ENCODE measurements around the gene LMLN. TPM values are rescaled to one million over a fixed set of nuclear protein-coding genes. Genes with fewer than 3 reads are reported as not detected.

LMLN gene
- total RNA-seq, 1 donor from 2014 or later = 7.7 TPM

GRCh38 chr3:197989651-197990050 is 29.6 kb downstream of the LMLN start:
- no peaks in the 10 kb centered on the region for H3K4me1 Mint-ChIP-seq (ENCODE audit: low read depth)
- no peaks in the 10 kb centered on the region for H3K9me3 Mint-ChIP-seq (ENCODE audit: low read depth)
- no peak overlapping the region for H3K27ac Mint-ChIP-seq (ENCODE audit: unreplicated experiment)
- no peak for DNase-seq (ENCODE audit: low spot score)
- no peak for TF ChIP-seq CTCF (IDR thresholded peaks at IDR 0.05)
- peaks cover 18% of the 10 kb centered on the region for H3K36me3 Mint-ChIP-seq (ENCODE audit: low read depth)
- H3K27me3 Mint-ChIP-seq (ENCODE audit: low read depth) = no peaks in the 10 kb centered on the region
- no peak overlapping the region for H3K4me3 Mint-ChIP-seq (ENCODE audit: unreplicated experiment)

GRCh38 chr3:197994736-197995135 is 34.7 kb downstream of the LMLN start:
- Mint-ChIP-seq H3K9me3 (ENCODE audit: low read depth) (no peaks in the 10 kb centered on the region), H3K36me3 (ENCODE audit: low read depth) (peaks cover 25% of the 10 kb centered on the region), H3K4me3 (ENCODE audit: unreplicated experiment) (no peak overlapping the region), H3K27me3 (ENCODE audit: low read depth) (no peaks in the 10 kb centered on the region), H3K4me1 (ENCODE audit: low read depth) (no peaks in the 10 kb centered on the region), H3K27ac (ENCODE audit: unreplicated experiment) (no peak overlapping the region)
- DNase-seq (ENCODE audit: low spot score) = no peak
- TF ChIP-seq CTCF (IDR thresholded peaks at IDR 0.05) = no peak

GRCh38 chr3:197996855-197997254 is 36.8 kb downstream of the LMLN start:
- DNase-seq (ENCODE audit: low spot score) = no peak
- H3K27ac Mint-ChIP-seq (ENCODE audit: unreplicated experiment) = no peak overlapping the region
- no peak overlapping the region for H3K4me3 Mint-ChIP-seq (ENCODE audit: unreplicated experiment)
- TF ChIP-seq CTCF (IDR thresholded peaks at IDR 0.05) = no peak
- H3K27me3 Mint-ChIP-seq (ENCODE audit: low read depth) = no peaks in the 10 kb centered on the region
- H3K4me1 Mint-ChIP-seq (ENCODE audit: low read depth) = no peaks in the 10 kb centered on the region
- peaks cover 26% of the 10 kb centered on the region for H3K36me3 Mint-ChIP-seq (ENCODE audit: low read depth)
- H3K9me3 Mint-ChIP-seq (ENCODE audit: low read depth) = no peaks in the 10 kb centered on the region

- Mint-ChIP-seq H3K4me3 (ENCODE audit: unreplicated experiment) (no peak overlapping the region), H3K9me3 (ENCODE audit: low read depth) (no peaks in the 10 kb centered on the region), H3K27ac (ENCODE audit: unreplicated experiment) (no peak overlapping the region), H3K36me3 (ENCODE audit: low read depth) (peaks cover 17% of the 10 kb centered on the region), H3K27me3 (ENCODE audit: low read depth) (no peaks in the 10 kb centered on the region), H3K4me1 (ENCODE audit: low read depth) (no peaks in the 10 kb centered on the region)
- TF ChIP-seq CTCF (IDR thresholded peaks at IDR 0.05) = no peak
- DNase-seq (ENCODE audit: low spot score) = no peak
These were observed 37.9 kb downstream of the LMLN start for GRCh38 chr3:197997936-197998335.

DNA sequence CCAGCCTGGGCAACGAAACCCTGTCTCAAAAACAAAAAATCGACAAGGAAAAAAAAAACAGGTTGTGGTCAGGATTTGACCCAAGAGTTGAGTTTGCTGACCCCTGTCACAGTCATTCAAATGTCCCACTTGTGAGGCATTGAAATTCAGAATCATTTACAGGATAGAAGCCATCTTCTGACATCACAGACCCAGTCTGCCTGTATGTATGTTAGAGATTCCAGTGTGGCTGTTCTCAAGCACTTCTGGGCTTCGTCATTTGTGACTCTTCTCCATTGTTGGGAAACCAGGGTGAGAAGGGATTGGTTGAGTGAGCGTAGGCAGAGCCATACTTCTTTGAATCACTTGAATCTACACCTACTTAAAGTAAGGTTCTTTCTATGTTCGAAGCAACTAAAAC is 57.1 kb downstream of the LMLN start:
- Mint-ChIP-seq H3K27ac (ENCODE audit: unreplicated experiment) (no peak overlapping the region), H3K4me3 (ENCODE audit: unreplicated experiment) (no peak overlapping the region), H3K4me1 (ENCODE audit: low read depth) (no peaks in the 10 kb centered on the region), H3K36me3 (ENCODE audit: low read depth) (peaks cover 4% of the 10 kb centered on the region), H3K27me3 (ENCODE audit: low read depth) (no peaks in the 10 kb centered on the region), H3K9me3 (ENCODE audit: low read depth) (no peaks in the 10 kb centered on the region)
- TF ChIP-seq CTCF (IDR thresholded peaks at IDR 0.05) = no peak
- DNase-seq (ENCODE audit: low spot score) = no peak

Measured in chondrocyte (in vitro differentiated cells).